ENCODE results near the gene MAP2K3. TPM values are rescaled to one million over a fixed set of nuclear protein-coding genes. Genes with fewer than 3 reads are reported as not detected.

MAP2K3 gene
- total RNA-seq, 1 experiment from 2014 or later = 98.1 TPM

GRCh38 chr17:21294321-21295035, 10.0 kb downstream of the MAP2K3 start:
- Histone ChIP-seq H3K27ac (no peak overlapping the region), H3K4me1 (replicated peaks; ENCODE audit: insufficient read depth) (no peaks in the 10 kb centered on the region), H3K4me2 (no peak overlapping the region), H2AFZ (no peak overlapping the region), H3K9me3 (ENCODE audit: insufficient read depth, low read depth) (no peaks in the 10 kb centered on the region), H4K20me1 (ENCODE audit: insufficient read depth) (peaks cover 76% of the 10 kb centered on the region), H3K4me3 (no peak overlapping the region), H3K36me3 (ENCODE audit: low read depth) (no peaks in the 10 kb centered on the region), H3K9me2 (ENCODE audit: insufficient read depth) (no peaks in the 10 kb centered on the region), H3K79me2 (ENCODE audit: low read depth) (peaks cover 68% of the 10 kb centered on the region), H3K27me3 (ENCODE audit: insufficient read depth, low read depth) (no peaks in the 10 kb centered on the region), H3F3A (ENCODE audit: insufficient read depth, low read depth) (0 out of 2 replicates have a peak, but pooled peaks cover 5% of the 10 kb centered on the region)
- no peak for TF ChIP-seq CTCF (conservative IDR thresholded peaks at IDR 0.05)
- TF ChIP-seq EZH2 (IDR thresholded peaks at IDR 0.05; ENCODE audit: low read depth) = no peak
- CTCF ChIA-PET = no interaction called here
- BruUV-seq (replicated peaks) = no TSS peak
- no peak for DNase-seq
- POLR2A ChIA-PET (ENCODE audit: unreplicated experiment) = no interaction called here
- intact Hi-C loops (cut with micrococcal nuclease; ENCODE audit: unreplicated experiment) = no loop called here

GRCh38 chr17:21295036-21295952, 10.8 kb downstream of the MAP2K3 start:
- H3K27me3 ChIP-seq (ENCODE audit: insufficient read depth, low read depth) = no peaks in the 10 kb centered on the region
- no TSS peak for BruUV-seq (replicated peaks)
- ChIA-PET POLR2A (ENCODE audit: unreplicated experiment) (interaction anchor here (0.7 kb wide), 1 partner anchor 9 kb away, joined by 3 read pairs; no protein-coding TSS in a partner anchor), CTCF (interaction anchor here (0.7 kb wide), 1 partner anchor 15 kb away, joined by 4 read pairs; no protein-coding TSS in a partner anchor)
- H3K4me2 ChIP-seq = no peak overlapping the region
- intact Hi-C loops (cut with micrococcal nuclease; ENCODE audit: unreplicated experiment) = no loop called here
- DNase-seq = peak in 1 of 2 experiments; percentile 57
- no peaks in the 10 kb centered on the region for H3K9me3 ChIP-seq (ENCODE audit: insufficient read depth, low read depth)
- H2AFZ ChIP-seq = no peak overlapping the region
- H3K79me2 ChIP-seq (ENCODE audit: low read depth) = peaks cover 60% of the 10 kb centered on the region
- H3K27ac ChIP-seq = no peak overlapping the region
- no peak for TF ChIP-seq CTCF (conservative IDR thresholded peaks at IDR 0.05)
- no peak for TF ChIP-seq EZH2 (IDR thresholded peaks at IDR 0.05; ENCODE audit: low read depth)
- H3K4me3 ChIP-seq = no peak overlapping the region
- H3F3A ChIP-seq (ENCODE audit: insufficient read depth, low read depth) = 0 out of 2 replicates have a peak, but pooled peaks cover 5% of the 10 kb centered on the region
- H3K4me1 ChIP-seq (replicated peaks; ENCODE audit: insufficient read depth) = no peaks in the 10 kb centered on the region
- H3K9me2 ChIP-seq (ENCODE audit: insufficient read depth) = no peaks in the 10 kb centered on the region
- no peaks in the 10 kb centered on the region for H3K36me3 ChIP-seq (ENCODE audit: low read depth)
- peaks cover 73% of the 10 kb centered on the region for H4K20me1 ChIP-seq (ENCODE audit: insufficient read depth)

Data from PC-9 (cell line).